ENCODE data around the gene MAD2L1BP. TPM values are rescaled to one million over a fixed set of nuclear protein-coding genes. Genes with fewer than 3 reads are reported as not detected.
A peak's percentile ranks its signal among the peaks of the same experiment; 100 is the strongest.

MAD2L1BP gene
- total and polyA plus RNA-seq, 2 of the 13 experiments (the other 11 are each of a cell fraction or from before 2014, with no cell fraction given), result 54.2 to 55.5 TPM

- 0 out of 2 replicates have a peak, but pooled peaks have one; percentile 31 for TF ChIP-seq ZNF512 (CRISPR knock-in tag; IDR thresholded peaks at IDR 0.05)
- TF ChIP-seq RFXAP (CRISPR knock-in tag; IDR thresholded peaks at IDR 0.05; ENCODE audit: borderline replicate concordance), result no peak
- no peak for TF ChIP-seq ZNF282 (IDR thresholded peaks at IDR 0.05; ENCODE audit: partially characterized antibody)
- peak; percentile 51 to 54; a peak in 1 of 4 replicates for TF ChIP-seq HMGXB4 (CRISPR knock-in tag; IDR thresholded peaks at IDR 0.05; ENCODE audit: borderline replicate concordance in 1 of 2, low read depth in 1 of 2)
- TF ChIP-seq THAP11 (CRISPR knock-in tag; IDR thresholded peaks at IDR 0.05), result peak; percentile 53
- no peak for TF ChIP-seq ZNF33A (CRISPR knock-in tag; IDR thresholded peaks at IDR 0.05; ENCODE audit: borderline replicate concordance)
- no peak for TF ChIP-seq ZNF616 (CRISPR knock-in tag; IDR thresholded peaks at IDR 0.05; ENCODE audit: low read depth)
- TF ChIP-seq DNMT1 (CRISPR knock-in tag; IDR thresholded peaks at IDR 0.05), result no peak
- TF ChIP-seq ZSCAN22 (CRISPR knock-in tag; IDR thresholded peaks at IDR 0.05), result no peak
- TF ChIP-seq MYNN (CRISPR knock-in tag; IDR thresholded peaks at IDR 0.05; ENCODE audit: low read depth), result no peak
- no peak for TF ChIP-seq TFE3 (CRISPR knock-in tag; IDR thresholded peaks at IDR 0.05)
- TF ChIP-seq HIC2 (CRISPR knock-in tag; IDR thresholded peaks at IDR 0.05; ENCODE audit: low read depth), result no peak
- peak; percentile 19 for TF ChIP-seq ASH2L (IDR thresholded peaks at IDR 0.05; ENCODE audit: insufficient read length, low read depth, low read length)
- TF ChIP-seq THAP9 (CRISPR knock-in tag; IDR thresholded peaks at IDR 0.05; ENCODE audit: borderline replicate concordance), result no peak
- TF ChIP-seq KLF15 (CRISPR knock-in tag; IDR thresholded peaks at IDR 0.05; ENCODE audit: borderline replicate concordance), result no peak
- 0 out of 2 replicates have a peak, but pooled peaks have one; percentile 23 for TF ChIP-seq KDM2A (CRISPR knock-in tag; IDR thresholded peaks at IDR 0.05; ENCODE audit: borderline replicate concordance, low read depth)
- TF ChIP-seq ZBTB2 (CRISPR knock-in tag; IDR thresholded peaks at IDR 0.05; ENCODE audit: low read depth), result no peak
These were observed 27.3 kb upstream of the MAD2L1BP start (continued) for GRCh38 chr6:43608310-43608763.
